ENCODE results near the gene MVD. TPM values are rescaled to one million over a fixed set of nuclear protein-coding genes. Genes with fewer than 3 reads are reported as not detected.

MVD gene
- total RNA-seq = 56.9 and 89.5 TPM in 2 replicates

GRCh38 chr16:88662843-88663606 lies at the start of gene MVD:
MVD (minus strand) TSS chr16:88663091; CDS start chr16:88663080, 11 bp downstream.

GRCh38 chr16:88706229-88706964 lies 43.5 kb upstream of the MVD start, which contains the start of the genes CTU2 and RNF166:
CTU2 (plus strand) TSS chr16:88706503; CDS start chr16:88706531, 28 bp downstream.
RNF166 (minus strand) TSS chr16:88706408; CDS start chr16:88706325, 83 bp downstream.

GRCh38 chr16:88686439-88687253 lies 23.8 kb upstream of the MVD start, which contains the start of gene SNAI3:
SNAI3 (minus strand) TSS chr16:88686507; CDS start chr16:88686406, 101 bp downstream.

GRCh38 chr16:88650749-88651275 lies 12.1 kb downstream of the MVD start, which contains the start of gene CYBA:
CYBA (minus strand) TSS chr16:88651053; CDS start chr16:88651013, 40 bp downstream.

GRCh38 chr16:88638323-88639230 lies 24.3 kb downstream of the MVD start, which contains the start of gene IL17C:
IL17C (plus strand) TSS chr16:88638572; CDS start chr16:88638642, 70 bp downstream.

Other genes starting within 250 kb of the MVD start
- gene ZFPM1, start 209.8 kb downstream of the MVD start, total RNA-seq = 1.6 and 4.2 TPM in 2 replicates
- 12.4 and 16.3 TPM in 2 replicates for gene ZC3H18, start 92.7 kb downstream of the MVD start, total RNA-seq
- gene IL17C, start 24.5 kb downstream of the MVD start, total RNA-seq = not detected in 2 replicates
- 892 and 1,214 TPM in 2 replicates for gene CYBA, start 12.0 kb downstream of the MVD start, total RNA-seq
- gene SNAI3, start 23.4 kb upstream of the MVD start, total RNA-seq = 0.25 TPM in 1 of 2 replicates, not detected in the other
- 31.0 and 34.7 TPM in 2 replicates for gene RNF166, start 43.3 kb upstream of the MVD start, total RNA-seq
- gene CTU2, start 43.4 kb upstream of the MVD start, total RNA-seq = 18.8 and 23.3 TPM in 2 replicates
- 330 and 378 TPM in 2 replicates for gene PIEZO1, start 122.1 kb upstream of the MVD start, total RNA-seq
- gene CDT1, start 140.7 kb upstream of the MVD start, total RNA-seq = 20.4 and 63.6 TPM in 2 replicates
- 196 and 238 TPM in 2 replicates for gene APRT, start 148.8 kb upstream of the MVD start, total RNA-seq
- gene GALNS, start 193.9 kb upstream of the MVD start, total RNA-seq = 19.9 and 32.8 TPM in 2 replicates
- gene TRAPPC2L, start 194.0 kb upstream of the MVD start, total RNA-seq = 48.8 and 60.3 TPM in 2 replicates
- not detected in 2 replicates for gene PABPN1L, start 203.6 kb upstream of the MVD start, total RNA-seq

Measured in mesangial cell (primary cell).